ENCODE data around the gene NCK2. TPM values are rescaled to one million over a fixed set of nuclear protein-coding genes. Genes with fewer than 3 reads are reported as not detected.

The NCK2 gene
- total RNA-seq, 1 experiment from 2014 or later, result 49.2 TPM

GRCh38 chr2:105794926-105795574 lies 50.3 kb downstream of the NCK2 start:
- Mint-ChIP-seq H3K27me3 (ENCODE audit: low read depth) (no peaks in the 10 kb centered on the region), H3K36me3 (ENCODE audit: insufficient read depth in 1 of 3, low read depth in 3 of 3) (no peaks in the 10 kb centered on the region; a peak in 1 of 7 replicates), H3K27ac (peak overlapping the region in 1 of 3 experiments; percentile 50; a peak in 2 of 7 replicates), H3K9me3 (no peaks in the 10 kb centered on the region), H3K4me1 (peaks cover 45 to 68% of the 10 kb centered on the region in 2 experiments), H3K4me3 (peak overlapping the region in 1 of 2 experiments; percentile 18; a peak in 1 of 5 replicates)
- H4K20me1 ChIP-seq (ENCODE audit: control insufficient read depth, insufficient read depth, insufficient read length), result no peaks in the 10 kb centered on the region
- H2BK20ac ChIP-seq (ENCODE audit: low read depth, low read length, poor library complexity, severe bottlenecking), result no peak overlapping the region
- H4K91ac ChIP-seq (ENCODE audit: insufficient read length, low read depth, low read length), result no peak overlapping the region
- no peak overlapping the region for H2AFZ ChIP-seq (ENCODE audit: low read length)
- no peak overlapping the region for H3K56ac ChIP-seq (ENCODE audit: insufficient read length, low read depth, low read length)
- no peak overlapping the region for H3K4me2 ChIP-seq (ENCODE audit: insufficient read depth, insufficient read length, low read length)
- H2BK12ac ChIP-seq (ENCODE audit: insufficient read length, low read depth, low read length), result no peak overlapping the region
- H3K79me2 ChIP-seq (ENCODE audit: insufficient read depth, low read length), result peaks cover 18% of the 10 kb centered on the region; the same call in 1 of the 2 replicates
- H3K9me3 ChIP-seq (ENCODE audit: control insufficient read depth, low read depth, low read length), result no peaks in the 10 kb centered on the region
- WGBS (ENCODE audit: extremely low coverage, insufficient read length, low lambda C conversion rate), result no CpG with 5 or more reads among the region's 3 CpGs
- no peak overlapping the region for H3T11ph ChIP-seq (ENCODE audit: low read length)
- no peak overlapping the region for H3K27ac ChIP-seq (ENCODE audit: insufficient read length, low read depth, low read length)
- H3K27me3 ChIP-seq (ENCODE audit: insufficient read depth, low read length), result no peaks in the 10 kb centered on the region
- H2BK120ac ChIP-seq (ENCODE audit: low read depth, low read length, poor library complexity, severe bottlenecking), result no peak overlapping the region
- H2AK5ac ChIP-seq (ENCODE audit: insufficient read length, low read length), result no peak overlapping the region
- H2BK15ac ChIP-seq (ENCODE audit: low read depth, low read length), result no peak overlapping the region
- no peak for DNase-seq
- no peaks in the 10 kb centered on the region for H3K23me2 ChIP-seq (ENCODE audit: insufficient read length, low read depth, low read length, poor library complexity, severe bottlenecking)
- peaks cover 11% of the 10 kb centered on the region for H3K79me1 ChIP-seq (ENCODE audit: insufficient read depth, low read depth, low read length, poor library complexity, severe bottlenecking)
- no peak overlapping the region for H3K18ac ChIP-seq (ENCODE audit: insufficient read length, low read depth, low read length)
- no peak overlapping the region for H3K14ac ChIP-seq (ENCODE audit: insufficient read depth, low read length)
- H4K8ac ChIP-seq (replicated peaks; ENCODE audit: insufficient read length, low read depth, low read length), result no peak overlapping the region
- H3K9ac ChIP-seq (ENCODE audit: extremely low read depth, insufficient read length, low read length), result no peak overlapping the region
- TF ChIP-seq CTCF (conservative IDR thresholded peaks at IDR 0.05), result no peak
- no peak overlapping the region for H4K5ac ChIP-seq (ENCODE audit: insufficient read length, low read depth, low read length)
- H3K4me1 ChIP-seq (ENCODE audit: insufficient read depth, low read length), result peaks cover 7% of the 10 kb centered on the region; the same call in 1 of the 2 replicates
- no peak overlapping the region for H3K4ac ChIP-seq (ENCODE audit: low read depth, low read length)
- H3K23ac ChIP-seq (ENCODE audit: insufficient read length, low read depth, low read length), result no peak overlapping the region
- no peak overlapping the region for H2BK5ac ChIP-seq (ENCODE audit: insufficient read length, low read length)
